Measurements from ENCODE around the gene SIT1. TPM values are rescaled to one million over a fixed set of nuclear protein-coding genes. Genes with fewer than 3 reads are reported as not detected.

SIT1 gene
- total RNA-seq, 2 experiments from 2014 or later, result 121 to 176 TPM

DNA sequence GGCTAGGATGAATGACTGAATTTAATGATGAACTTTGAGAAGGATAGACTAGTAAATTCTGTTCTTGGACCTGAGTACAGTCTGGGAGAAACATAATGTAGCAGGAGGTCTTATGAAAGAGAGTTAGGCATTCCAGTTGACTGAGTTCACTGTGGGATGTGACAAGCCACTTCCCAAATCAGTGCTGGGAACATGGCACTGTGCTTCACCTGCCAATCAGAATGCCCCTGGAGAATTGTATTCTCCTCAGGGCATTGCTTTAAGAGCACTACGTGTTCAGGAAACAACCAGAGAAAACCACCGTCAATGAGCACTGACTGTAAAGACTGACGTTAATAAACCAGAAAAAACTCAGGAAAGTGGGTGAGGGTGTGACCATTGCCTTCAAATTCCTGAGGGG is 8.6 kb upstream of the SIT1 start:
- Histone ChIP-seq H3K9me2 (ENCODE audit: insufficient read depth, low read length) (no peaks in the 10 kb centered on the region), H3K4me2 (ENCODE audit: low read length) (peak overlapping the region; percentile 96), H4K20me1 (ENCODE audit: insufficient read depth, low read length) (0 out of 2 replicates have a peak, but pooled peaks cover 5% of the 10 kb centered on the region), H3K4me3 (ENCODE audit: low read depth, low read length, poor library complexity, severe bottlenecking) (peak overlapping the region; percentile 81), H3K4me1 (ENCODE audit: insufficient read depth, low read length, poor library complexity, severe bottlenecking) (peaks cover 66% of the 10 kb centered on the region), H3K9me3 (ENCODE audit: low read length) (no peaks in the 10 kb centered on the region), H3K79me2 (ENCODE audit: insufficient read depth, low read depth, low read length) (peaks cover 28% of the 10 kb centered on the region; the same call in 1 of the 2 replicates), H3K36me3 (ENCODE audit: insufficient read depth, low read length) (peaks cover 35% of the 10 kb centered on the region), H3K27ac (ENCODE audit: low read depth, low read length, poor library complexity, severe bottlenecking) (peak overlapping the region; percentile 84), H2AFZ (ENCODE audit: low read length) (no peak overlapping the region)
- TF ChIP-seq EZH2phosphoT487 (IDR thresholded peaks at IDR 0.05; ENCODE audit: borderline replicate concordance, low read depth, low read length), result no peak
- TF ChIP-seq, protein P1, sequence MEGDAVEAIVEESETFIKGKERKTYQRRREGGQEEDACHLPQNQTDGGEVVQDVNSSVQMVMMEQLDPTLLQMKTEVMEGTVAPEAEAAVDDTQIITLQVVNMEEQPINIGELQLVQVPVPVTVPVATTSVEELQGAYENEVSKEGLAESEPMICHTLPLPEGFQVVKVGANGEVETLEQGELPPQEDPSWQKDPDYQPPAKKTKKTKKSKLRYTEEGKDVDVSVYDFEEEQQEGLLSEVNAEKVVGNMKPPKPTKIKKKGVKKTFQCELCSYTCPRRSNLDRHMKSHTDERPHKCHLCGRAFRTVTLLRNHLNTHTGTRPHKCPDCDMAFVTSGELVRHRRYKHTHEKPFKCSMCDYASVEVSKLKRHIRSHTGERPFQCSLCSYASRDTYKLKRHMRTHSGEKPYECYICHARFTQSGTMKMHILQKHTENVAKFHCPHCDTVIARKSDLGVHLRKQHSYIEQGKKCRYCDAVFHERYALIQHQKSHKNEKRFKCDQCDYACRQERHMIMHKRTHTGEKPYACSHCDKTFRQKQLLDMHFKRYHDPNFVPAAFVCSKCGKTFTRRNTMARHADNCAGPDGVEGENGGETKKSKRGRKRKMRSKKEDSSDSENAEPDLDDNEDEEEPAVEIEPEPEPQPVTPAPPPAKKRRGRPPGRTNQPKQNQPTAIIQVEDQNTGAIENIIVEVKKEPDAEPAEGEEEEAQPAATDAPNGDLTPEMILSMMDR (conservative IDR thresholded peaks at IDR 0.05; ENCODE audit: low read length), result no peak
- POLR2A ChIA-PET, result interaction anchor here (1.8 to 3.9 kb wide), 5 partner anchors 12 to 72 kb away, joined by 6 to 47 read pairs (median 7); partner anchors contain the start of genes CREB3, TESK1 and TLN1
- CTCF ChIA-PET (ENCODE audit: unreplicated experiment), result interaction anchor here (1.5 kb wide), 2 partner anchors 54 to 68 kb away, joined by 5 to 6 read pairs; partner anchors contain the start of gene TESK1
- DNase-seq (ENCODE audit: low spot score), result no peak
- intact Hi-C loops (cut with micrococcal nuclease; ENCODE audit: unreplicated experiment), result loop anchor here (2.0 to 5.0 kb wide), 5 partner anchors 37 to 168 kb away; partner anchors contain the start of genes CD72, FAM221B, TESK1 and TMEM8B
- BruUV-seq (replicated peaks), result no TSS peak

DNA sequence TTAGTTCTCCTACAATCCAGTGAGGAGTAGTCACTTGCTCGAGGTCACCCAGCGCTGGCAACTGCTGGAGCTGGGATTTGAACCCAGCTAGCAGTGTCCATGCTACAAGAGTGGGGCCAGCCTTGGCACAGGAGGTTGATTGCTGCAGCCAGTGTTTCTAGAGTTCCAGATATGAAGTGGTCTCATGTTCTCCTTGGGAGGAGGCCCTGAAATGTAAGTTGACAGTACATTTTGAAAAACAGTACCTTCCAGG is 8.2 kb upstream of the SIT1 start:
- H2AFZ ChIP-seq (ENCODE audit: low read length), result peak overlapping the region; percentile 24; the same call in 1 of the 2 replicates
- ChIA-PET POLR2A (interaction anchor here (1.1 to 3.9 kb wide), 6 partner anchors 11 to 73 kb away, joined by 3 to 47 read pairs (median 7); partner anchors contain the start of genes CREB3, TESK1 and TLN1), CTCF (ENCODE audit: unreplicated experiment) (interaction anchor here (1.5 kb wide), 2 partner anchors 54 to 69 kb away, joined by 5 to 6 read pairs; partner anchors contain the start of gene TESK1)
- no peak for DNase-seq (ENCODE audit: low spot score)
- H3K4me1 ChIP-seq (ENCODE audit: insufficient read depth, low read length, poor library complexity, severe bottlenecking), result peaks cover 65% of the 10 kb centered on the region
- no TSS peak for BruUV-seq (replicated peaks)
- H3K4me3 ChIP-seq (ENCODE audit: low read depth, low read length, poor library complexity, severe bottlenecking), result peak overlapping the region; percentile 81
- no peaks in the 10 kb centered on the region for H3K9me3 ChIP-seq (ENCODE audit: low read length)
- H3K79me2 ChIP-seq (ENCODE audit: insufficient read depth, low read depth, low read length), result peaks cover 24% of the 10 kb centered on the region; the same call in 1 of the 2 replicates
- intact Hi-C loops (cut with micrococcal nuclease; ENCODE audit: unreplicated experiment), result loop anchor here (2.0 to 5.0 kb wide), 5 partner anchors 38 to 168 kb away; partner anchors contain the start of genes CD72, FAM221B, TESK1 and TMEM8B
- H3K9me2 ChIP-seq (ENCODE audit: insufficient read depth, low read length), result no peaks in the 10 kb centered on the region
- peaks cover 35% of the 10 kb centered on the region for H3K36me3 ChIP-seq (ENCODE audit: insufficient read depth, low read length)
- 0 out of 2 replicates have a peak, but pooled peaks cover 5% of the 10 kb centered on the region for H4K20me1 ChIP-seq (ENCODE audit: insufficient read depth, low read length)
- peak overlapping the region; percentile 96 for H3K4me2 ChIP-seq (ENCODE audit: low read length)
- TF ChIP-seq, protein P1 (conservative IDR thresholded peaks at IDR 0.05; ENCODE audit: low read length), result no peak; the same call in 1 of the 2 replicates
- no peak for TF ChIP-seq EZH2phosphoT487 (IDR thresholded peaks at IDR 0.05; ENCODE audit: borderline replicate concordance, low read depth, low read length)
- H3K27ac ChIP-seq (ENCODE audit: low read depth, low read length, poor library complexity, severe bottlenecking), result peak overlapping the region; percentile 84

Measured in OCI-LY7 (cell line).